Effector memory CD4-positive, alpha-beta T cell (primary cell): ENCODE data around the gene BMAL2.

Source experiments
- DNase-seq, 3 donors: peaks; one replicate each; pipeline ENCODE4 v3.0.0-alpha.2; 2020
- H3K27ac ChIP-seq: 2 replicates; pipeline ENCODE4 v1.7.0; 2013; ENCODE audit warnings: mild to moderate bottlenecking, low read length, moderate library complexity; ENCODE audit not compliant: insufficient read depth, poor library complexity, severe bottlenecking
- H3K27me3 ChIP-seq: replicated peaks from 2 replicates; pipeline ENCODE4 v1.7.0; 2013; ENCODE audit warnings: mild to moderate bottlenecking, low read length; ENCODE audit not compliant: insufficient read depth, control insufficient read depth, poor library complexity, severe bottlenecking
- H3K36me3 ChIP-seq: 2 replicates; pipeline ENCODE4 v1.7.0; 2013; ENCODE audit warnings: mild to moderate bottlenecking, low read length, moderate library complexity; ENCODE audit not compliant: control insufficient read depth, insufficient read depth
- H3K4me1 ChIP-seq: 2 replicates; pipeline ENCODE4 v1.7.0; 2013; ENCODE audit warnings: low read length, mild to moderate bottlenecking; ENCODE audit not compliant: control insufficient read depth, insufficient read depth, poor library complexity, severe bottlenecking
- H3K4me3 ChIP-seq: 2 replicates; pipeline ENCODE4 v1.7.0; 2013; ENCODE audit warnings: low read length, low read depth, mild to moderate bottlenecking; ENCODE audit not compliant: insufficient read depth, poor library complexity, severe bottlenecking
- H3K9me3 ChIP-seq: 2 replicates; pipeline ENCODE4 v1.7.0; 2013; ENCODE audit warnings: mild to moderate bottlenecking, low read length, moderate library complexity; ENCODE audit not compliant: control insufficient read depth

Gene BMAL2

DNA sequence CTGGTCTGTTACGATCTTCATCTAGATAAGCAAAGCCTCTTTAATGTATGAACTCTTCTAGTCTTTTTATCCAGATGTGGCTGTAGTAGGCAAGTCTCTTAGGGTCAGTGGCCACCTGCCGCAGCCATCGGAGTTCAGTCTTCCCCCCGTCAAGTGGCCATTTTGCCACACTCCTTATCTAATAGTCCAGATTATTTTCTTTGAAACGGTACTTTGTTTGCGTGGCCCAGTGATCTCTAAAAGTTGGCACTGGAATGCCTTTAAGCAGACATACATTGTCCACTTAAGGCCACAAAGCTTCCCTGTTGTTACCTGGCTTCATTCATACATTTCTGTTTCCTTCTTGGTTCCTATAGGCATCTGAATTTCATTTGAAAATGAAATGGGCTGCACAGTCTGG, 36.0 kb upstream of the BMAL2 start:
- Histone ChIP-seq H3K27me3 (no peaks in the 10 kb centered on the region), H3K4me1 (no peaks in the 10 kb centered on the region), H3K27ac (no peak overlapping the region), H3K9me3 (no peaks in the 10 kb centered on the region), H3K36me3 (peaks cover 4% of the 10 kb centered on the region), H3K4me3 (no peak overlapping the region)
- DNase-seq, result no peak

DNA sequence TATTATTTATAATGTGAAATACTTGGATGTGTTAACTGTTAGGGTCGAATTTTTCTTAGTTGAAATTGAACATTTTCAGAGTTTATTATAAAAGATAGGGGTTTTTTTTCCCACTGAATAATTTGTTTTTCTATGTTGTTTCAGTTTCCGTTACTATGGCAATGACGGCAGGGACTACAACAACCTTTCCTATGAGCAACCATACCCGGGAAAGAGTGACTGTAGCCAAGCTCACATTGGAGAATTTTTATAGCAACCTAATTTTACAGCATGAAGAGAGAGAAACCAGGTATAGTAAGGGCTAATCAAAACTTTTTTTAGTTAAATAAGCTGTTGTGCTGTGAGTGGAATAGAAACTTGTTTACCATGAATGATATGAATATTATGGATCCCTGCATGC, 35.1 kb upstream of the BMAL2 start:
- H3K4me3 ChIP-seq, result no peak overlapping the region
- DNase-seq, result no peak
- peaks cover 4% of the 10 kb centered on the region for H3K36me3 ChIP-seq
- H3K9me3 ChIP-seq, result no peaks in the 10 kb centered on the region
- H3K27ac ChIP-seq, result no peak overlapping the region
- H3K27me3 ChIP-seq, result no peaks in the 10 kb centered on the region
- no peaks in the 10 kb centered on the region for H3K4me1 ChIP-seq

DNA sequence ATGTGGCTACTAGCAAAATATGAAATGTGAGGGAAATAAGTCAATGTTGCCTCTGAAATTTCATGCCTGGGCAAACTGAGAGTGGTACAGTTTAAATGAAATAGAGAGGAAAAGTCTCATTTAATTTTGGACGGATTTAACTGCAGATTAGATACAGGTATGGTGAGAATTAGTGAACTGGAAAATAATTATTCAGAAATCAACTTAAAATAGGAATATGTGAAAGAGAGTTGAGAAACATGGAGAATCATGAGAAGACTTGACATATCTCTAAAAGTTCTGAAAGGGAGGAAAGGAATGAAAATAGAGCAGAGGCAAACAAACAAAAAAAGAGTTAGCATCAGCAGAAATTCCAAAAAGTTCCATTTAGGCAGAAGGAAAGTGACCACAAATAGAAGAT, 33.5 kb upstream of the BMAL2 start:
- Histone ChIP-seq H3K27ac (no peak overlapping the region), H3K27me3 (no peaks in the 10 kb centered on the region), H3K36me3 (peaks cover 4% of the 10 kb centered on the region), H3K4me1 (no peaks in the 10 kb centered on the region), H3K9me3 (no peaks in the 10 kb centered on the region), H3K4me3 (no peak overlapping the region)
- DNase-seq, result no peak

DNA sequence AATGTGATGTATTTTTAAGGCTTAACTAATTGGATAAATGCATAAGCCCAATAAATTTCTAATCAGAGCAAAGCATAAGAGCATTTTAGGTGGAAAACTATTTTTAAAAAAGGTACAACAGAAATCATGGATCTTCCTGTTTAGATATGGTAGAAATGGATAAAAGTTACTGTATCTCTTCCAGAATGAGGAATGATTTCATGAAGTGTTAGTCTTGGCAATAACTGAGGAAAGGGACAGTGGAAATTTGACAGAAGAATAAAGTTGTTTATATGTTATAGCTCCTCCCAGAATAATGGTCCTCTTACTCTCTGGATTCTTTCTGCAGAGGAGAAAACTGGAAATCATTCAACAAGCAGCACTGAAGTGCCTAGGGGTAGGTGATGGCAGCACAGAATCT, 32.4 kb upstream of the BMAL2 start:
- no peak overlapping the region for H3K4me3 ChIP-seq
- peaks cover 4% of the 10 kb centered on the region for H3K36me3 ChIP-seq
- H3K4me1 ChIP-seq, result no peaks in the 10 kb centered on the region
- no peaks in the 10 kb centered on the region for H3K9me3 ChIP-seq
- no peaks in the 10 kb centered on the region for H3K27me3 ChIP-seq
- no peak for DNase-seq
- no peak overlapping the region for H3K27ac ChIP-seq

DNA sequence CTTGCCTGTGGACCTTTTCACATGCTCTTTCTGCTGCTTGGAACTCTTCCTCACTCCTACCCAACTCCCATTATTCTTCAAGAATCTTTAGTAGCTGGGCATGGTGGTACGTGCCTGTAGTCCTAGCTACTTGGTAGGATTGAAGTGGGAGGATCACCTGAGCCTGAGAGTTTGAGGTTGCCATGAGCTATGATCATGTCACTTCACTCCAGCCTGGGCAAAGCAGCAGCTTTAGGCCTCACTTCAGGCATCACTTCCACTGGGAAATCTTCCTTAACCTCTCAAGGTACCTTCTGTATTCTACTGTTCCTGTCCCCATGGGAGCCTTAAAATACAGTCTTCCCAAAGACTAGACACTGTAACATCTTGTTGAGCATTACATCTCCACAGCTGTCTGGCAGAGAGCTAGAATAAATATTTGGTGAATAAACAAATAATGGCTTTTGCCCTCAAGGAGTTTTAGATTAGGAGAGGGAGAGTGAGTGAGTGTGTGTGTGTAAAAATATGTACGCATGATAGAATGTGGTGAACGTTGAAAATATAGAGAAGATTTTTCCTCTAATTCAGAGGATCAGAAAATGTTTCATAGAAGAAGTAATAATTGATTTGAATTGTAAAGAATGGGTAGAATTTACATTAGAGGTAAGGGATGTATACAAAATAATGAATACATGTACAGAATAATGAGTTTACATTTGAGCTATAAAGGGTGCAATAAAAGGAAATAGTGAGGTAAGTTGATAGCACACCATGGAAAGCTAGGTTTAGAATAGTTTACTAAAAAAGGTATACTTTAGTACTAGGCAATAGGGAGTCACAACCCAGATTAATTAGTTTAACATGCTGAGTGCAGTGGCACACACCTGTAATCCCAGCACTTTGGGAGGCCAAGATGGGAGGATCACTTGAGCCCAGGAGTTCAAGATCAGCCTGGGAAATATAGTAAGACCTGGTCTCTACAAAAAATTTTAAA, 29.2 kb upstream of the BMAL2 start:
- Histone ChIP-seq H3K36me3 (peaks cover 4% of the 10 kb centered on the region), H3K4me3 (no peak overlapping the region), H3K27ac (no peak overlapping the region), H3K27me3 (no peaks in the 10 kb centered on the region), H3K9me3 (no peaks in the 10 kb centered on the region), H3K4me1 (no peaks in the 10 kb centered on the region)
- DNase-seq, result no peak

DNA sequence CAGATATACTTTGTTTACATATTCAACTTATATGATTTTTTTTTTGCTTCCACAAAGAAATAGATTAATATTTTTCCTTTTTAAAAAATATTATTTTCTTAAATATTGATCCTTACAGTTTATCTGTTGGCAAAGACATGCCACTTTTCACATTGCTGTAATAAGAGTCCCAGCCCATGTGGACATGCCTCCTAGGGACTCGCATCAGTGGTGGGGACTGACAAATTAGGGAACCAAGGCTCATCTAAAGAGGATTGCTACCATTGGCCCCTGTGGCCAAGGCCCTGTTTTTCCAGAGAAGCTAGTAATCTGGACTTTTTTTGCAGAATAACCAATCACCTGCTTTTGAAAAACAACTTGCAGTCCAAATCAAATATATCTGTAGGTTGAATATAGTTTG, 27.8 kb upstream of the BMAL2 start:
- Histone ChIP-seq H3K27me3 (no peaks in the 10 kb centered on the region), H3K36me3 (peaks cover 8% of the 10 kb centered on the region), H3K4me3 (no peak overlapping the region), H3K4me1 (no peaks in the 10 kb centered on the region), H3K9me3 (no peaks in the 10 kb centered on the region), H3K27ac (no peak overlapping the region)
- DNase-seq, result no peak

DNA sequence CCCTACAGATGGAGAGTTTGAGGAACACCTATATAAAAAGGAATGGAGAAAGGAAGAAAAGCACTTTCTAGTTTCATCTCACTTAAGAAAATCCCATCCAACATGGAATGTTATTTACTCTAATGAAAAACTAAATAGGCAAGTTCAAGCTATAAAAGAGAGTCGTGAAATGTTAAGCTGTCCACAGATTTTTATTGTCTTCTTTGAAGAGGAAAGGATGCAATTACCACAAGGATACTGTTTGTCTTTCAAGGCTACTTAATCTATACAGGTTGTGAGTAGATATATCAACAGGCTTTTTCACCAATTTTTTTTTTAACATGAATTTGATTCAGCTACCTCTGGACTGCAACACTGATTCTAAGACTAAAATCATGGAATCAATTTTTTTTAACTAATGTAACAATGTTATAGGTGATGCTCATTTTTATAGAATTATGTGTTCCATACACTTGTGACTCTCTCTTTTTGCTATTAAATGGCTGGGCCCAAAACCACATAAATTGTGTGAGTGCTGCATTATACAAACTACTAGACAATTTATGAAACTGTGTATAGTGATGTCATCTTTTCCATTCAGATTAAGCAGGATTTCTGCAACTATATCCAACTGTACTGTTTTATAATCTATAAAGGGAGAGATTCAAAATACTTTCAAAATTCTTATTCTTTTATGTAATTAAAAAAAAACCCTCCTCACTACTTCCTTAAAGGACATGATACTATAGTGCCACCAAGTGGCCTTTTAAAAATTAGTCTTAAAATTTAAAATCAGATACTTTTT, 26.8 kb upstream of the BMAL2 start:
- Histone ChIP-seq H3K4me1 (no peaks in the 10 kb centered on the region), H3K4me3 (no peak overlapping the region), H3K27me3 (no peaks in the 10 kb centered on the region), H3K36me3 (peaks cover 13% of the 10 kb centered on the region), H3K27ac (no peak overlapping the region), H3K9me3 (no peaks in the 10 kb centered on the region)
- no peak for DNase-seq

DNA sequence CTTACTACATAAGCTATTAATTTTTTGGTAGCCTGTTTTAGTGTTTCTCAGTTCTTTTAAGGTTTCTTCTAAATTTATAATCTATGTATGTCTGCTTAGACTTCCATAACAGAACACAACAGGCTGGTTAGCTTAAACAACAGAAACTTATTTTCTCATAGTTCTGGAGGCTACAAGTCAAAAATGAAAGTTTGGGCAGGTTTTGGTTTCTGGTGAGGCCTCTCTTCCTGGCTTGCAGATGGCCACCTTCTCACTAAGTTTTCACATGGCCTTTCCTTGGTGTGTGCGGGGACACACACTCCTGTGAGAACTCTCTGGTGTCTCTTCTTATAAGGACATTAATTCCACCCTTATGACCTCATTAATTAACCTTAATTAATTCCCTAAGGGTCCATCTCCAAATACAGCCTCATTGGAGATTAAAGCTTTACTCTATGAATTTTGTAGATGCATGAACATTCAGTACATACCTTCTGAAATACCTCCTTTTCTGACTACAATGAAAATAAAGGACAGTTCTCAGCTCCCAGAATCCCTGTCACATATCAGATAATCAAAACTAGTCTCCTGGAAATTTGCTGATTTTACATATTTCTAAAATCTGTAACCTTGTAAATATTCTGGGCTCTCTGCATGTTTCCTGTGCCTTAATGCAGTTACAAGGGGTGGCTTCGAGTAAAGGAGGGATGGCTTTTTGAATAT, 23.2 kb upstream of the BMAL2 start:
- Histone ChIP-seq H3K36me3 (peaks cover 16% of the 10 kb centered on the region), H3K9me3 (no peaks in the 10 kb centered on the region)

DNA sequence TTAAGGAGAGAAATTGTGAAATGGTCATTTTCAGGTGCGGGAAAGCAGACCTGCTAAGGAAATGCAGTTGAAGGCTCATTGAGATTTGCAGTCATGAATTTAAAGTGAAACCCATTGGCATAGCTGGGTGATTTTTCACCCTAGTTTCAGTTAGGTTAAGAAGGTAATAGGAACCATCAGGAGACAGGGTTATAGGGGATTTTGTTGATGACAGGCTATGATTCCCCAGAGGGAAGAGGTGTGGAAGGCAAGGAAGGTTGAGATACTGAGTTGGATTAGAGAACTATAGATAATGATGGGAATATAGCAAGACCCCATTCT, 22.7 kb upstream of the BMAL2 start:
- no peak overlapping the region for H3K4me3 ChIP-seq
- DNase-seq, result no peak
- H3K4me1 ChIP-seq, result no peaks in the 10 kb centered on the region
- H3K36me3 ChIP-seq, result peaks cover 17% of the 10 kb centered on the region
- H3K9me3 ChIP-seq, result no peaks in the 10 kb centered on the region
- no peak overlapping the region for H3K27ac ChIP-seq
- H3K27me3 ChIP-seq, result no peaks in the 10 kb centered on the region

More for the DNA sequence above, 23.2 kb upstream of the BMAL2 start:
- H3K27ac ChIP-seq, result no peak overlapping the region
- no peaks in the 10 kb centered on the region for H3K27me3 ChIP-seq
- no peak overlapping the region for H3K4me3 ChIP-seq
- H3K4me1 ChIP-seq, result no peaks in the 10 kb centered on the region
- no peak for DNase-seq

DNA sequence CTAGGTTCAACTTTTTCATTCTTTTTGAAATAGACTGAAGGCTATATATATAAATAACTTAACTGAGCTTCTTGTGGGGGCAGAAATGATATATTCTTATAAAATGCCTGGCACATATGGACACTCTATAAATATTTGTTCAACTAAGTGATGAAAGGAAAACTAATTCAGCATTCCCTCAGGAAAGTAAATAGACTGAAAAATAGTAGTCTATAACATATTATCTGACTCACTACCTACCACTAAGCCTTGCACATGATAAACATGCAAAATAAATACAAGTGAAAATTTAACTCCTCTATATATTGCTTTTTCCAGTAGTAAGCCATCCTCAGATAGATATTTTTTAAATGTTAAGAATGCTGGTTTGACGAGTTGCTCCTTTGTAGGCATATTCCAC, 15.7 kb upstream of the BMAL2 start:
- Histone ChIP-seq H3K4me1 (no peaks in the 10 kb centered on the region), H3K27ac (no peak overlapping the region), H3K36me3 (peaks cover 12% of the 10 kb centered on the region), H3K4me3 (no peak overlapping the region), H3K27me3 (no peaks in the 10 kb centered on the region), H3K9me3 (no peaks in the 10 kb centered on the region)
- DNase-seq, result no peak
